Activated B cell treated with CpG ODN at 0.5 μM for 24 hours (primary cell): ENCODE results near the gene PRSS53. TPM values are rescaled to one million over a fixed set of nuclear protein-coding genes. Genes with fewer than 3 reads are reported as not detected.
A peak's percentile ranks its signal among the peaks of the same experiment; 100 is the strongest.
"Not testable (repeated sequence)": the region's sequence is repeated elsewhere in the genome, so short reads cannot be mapped to it uniquely, and the experiment has no call there.

Experiments
- ATAC-seq: fragments of 200-7000 bp; cut with Tn5 transposase; one replicate; pipeline ENCODE4 v1.10.0; 2021; ENCODE audit warnings: low read depth, mild to moderate bottlenecking, moderate library complexity
- CTCF ChIA-PET: fragments of 350-600 bp; sonication (Branson Sonifier 250); formaldehyde crosslinking; loops from one replicate; lab custom pipeline; 2021; ENCODE audit warnings: antibody characterized with exemption; lab: Charles Lee
- POLR2A ChIA-PET: fragments of 350-600 bp; sonication (Branson Sonifier 250); formaldehyde crosslinking; loops from one replicate; lab custom pipeline; 2021; ENCODE audit warnings: antibody characterized with exemption; lab: Charles Lee
- DNase-seq: peaks from one replicate; pipeline ENCODE4 v3.0.0; 2022
- H3K27ac Mint-ChIP-seq: one replicate; pipeline ENCODE4 v1.8.0; 2020; ENCODE audit warnings: mixed read lengths
- H3K27me3 Mint-ChIP-seq: one replicate; pipeline ENCODE4 v1.8.0; 2021; ENCODE audit warnings: mixed read lengths
- H3K36me3 Mint-ChIP-seq: one replicate; pipeline ENCODE4 v1.8.0; 2021; ENCODE audit warnings: low read depth, mixed read lengths
- H3K4me1 Mint-ChIP-seq: one replicate; pipeline ENCODE4 v1.8.0; 2021; ENCODE audit warnings: mixed read lengths
- H3K4me3 Mint-ChIP-seq: one replicate; pipeline ENCODE4 v1.8.0; 2020; ENCODE audit warnings: mild to moderate bottlenecking, mixed read lengths
- H3K9me3 Mint-ChIP-seq: one replicate; pipeline ENCODE4 v1.8.0; 2020; ENCODE audit warnings: mixed read lengths
- intact Hi-C: fragments of 100-400 bp; cut with micrococcal nuclease; formaldehyde crosslinking; loops from one replicate; pipeline ENCODE4 v1.15.1; 2024
- total RNA-seq: library from RNA; stranded (reverse); gene quantifications from 2 replicates; pipeline ENCODE4 v1.2.3, GENCODE V29; 2022
- TF ChIP-seq, protein P1 (sequence below): fragments of 200-600 bp; IDR thresholded peaks from one replicate; pipeline ENCODE4 v1.8.0; 2022; ENCODE audit warnings: antibody characterized with exemption, mild to moderate bottlenecking

The PRSS53 gene
- total RNA-seq, 1 donor from 2014 or later, result 5.5 TPM

GRCh38 chr16:31105677-31106213 is 17.0 kb upstream of the PRSS53 start:
- TF ChIP-seq, protein P1, sequence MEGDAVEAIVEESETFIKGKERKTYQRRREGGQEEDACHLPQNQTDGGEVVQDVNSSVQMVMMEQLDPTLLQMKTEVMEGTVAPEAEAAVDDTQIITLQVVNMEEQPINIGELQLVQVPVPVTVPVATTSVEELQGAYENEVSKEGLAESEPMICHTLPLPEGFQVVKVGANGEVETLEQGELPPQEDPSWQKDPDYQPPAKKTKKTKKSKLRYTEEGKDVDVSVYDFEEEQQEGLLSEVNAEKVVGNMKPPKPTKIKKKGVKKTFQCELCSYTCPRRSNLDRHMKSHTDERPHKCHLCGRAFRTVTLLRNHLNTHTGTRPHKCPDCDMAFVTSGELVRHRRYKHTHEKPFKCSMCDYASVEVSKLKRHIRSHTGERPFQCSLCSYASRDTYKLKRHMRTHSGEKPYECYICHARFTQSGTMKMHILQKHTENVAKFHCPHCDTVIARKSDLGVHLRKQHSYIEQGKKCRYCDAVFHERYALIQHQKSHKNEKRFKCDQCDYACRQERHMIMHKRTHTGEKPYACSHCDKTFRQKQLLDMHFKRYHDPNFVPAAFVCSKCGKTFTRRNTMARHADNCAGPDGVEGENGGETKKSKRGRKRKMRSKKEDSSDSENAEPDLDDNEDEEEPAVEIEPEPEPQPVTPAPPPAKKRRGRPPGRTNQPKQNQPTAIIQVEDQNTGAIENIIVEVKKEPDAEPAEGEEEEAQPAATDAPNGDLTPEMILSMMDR, result peak; percentile 45
- Mint-ChIP-seq H3K27me3 (no peaks in the 10 kb centered on the region), H3K4me3 (peak overlapping the region; percentile 61), H3K4me1 (peaks cover 19% of the 10 kb centered on the region), H3K27ac (peak overlapping the region; percentile 10), H3K36me3 (peaks cover 14% of the 10 kb centered on the region), H3K9me3 (no peaks in the 10 kb centered on the region)
- DNase-seq, result peak; percentile 85
- ChIA-PET POLR2A (no interaction called here), CTCF (no interaction called here)
- ATAC-seq, result peak; percentile 90
- intact Hi-C loops, result loop anchor here (5.0 kb wide), 1 partner anchor 762 kb away; no protein-coding TSS in a partner anchor

DNA sequence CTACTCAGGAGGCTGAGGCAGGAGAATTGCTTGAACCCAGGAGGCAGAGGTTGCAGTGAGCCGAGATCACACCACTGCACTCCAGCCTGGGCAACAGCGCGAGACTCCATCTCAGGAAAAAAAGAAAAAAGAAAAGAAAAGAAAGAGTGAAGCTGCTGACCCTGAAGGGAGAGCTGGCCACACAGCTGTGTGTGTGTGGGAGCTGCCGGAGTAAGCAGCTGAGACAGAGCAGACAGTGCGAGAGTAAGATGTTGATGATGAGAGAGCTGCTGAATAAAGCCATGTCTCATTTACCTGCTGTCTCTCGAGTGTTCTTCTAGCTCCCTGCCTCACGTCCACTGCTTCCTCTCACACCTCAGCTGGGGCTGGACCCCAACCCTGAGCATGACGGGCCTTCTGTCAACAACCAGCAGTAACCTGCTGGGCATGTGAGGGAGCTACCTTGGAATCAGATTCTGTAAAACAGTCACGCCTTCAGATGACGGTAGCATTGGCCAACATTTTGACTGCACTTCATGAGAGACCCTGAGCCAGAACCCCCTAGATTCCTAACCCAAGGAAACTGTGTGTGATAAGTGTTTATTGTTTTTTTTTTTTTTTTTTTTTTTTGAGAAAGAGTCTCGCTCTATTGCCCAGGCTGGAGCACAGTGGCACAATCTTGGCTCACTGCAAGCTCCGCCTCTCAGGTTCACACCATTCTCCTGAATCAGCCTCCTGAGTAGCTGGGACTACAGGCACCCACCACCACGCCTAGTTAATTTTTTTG is 12.3 kb upstream of the PRSS53 start:
- H3K27me3 Mint-ChIP-seq, H3K4me3 Mint-ChIP-seq, H3K27ac Mint-ChIP-seq, H3K4me1 Mint-ChIP-seq, H3K9me3 Mint-ChIP-seq, ATAC-seq, intact Hi-C loops, DNase-seq, H3K36me3 Mint-ChIP-seq: not testable (repeated sequence)
- POLR2A ChIA-PET, result interaction anchor here (1.1 to 1.4 kb wide), 2 partner anchors 16 to 27 kb away, joined by 4 to 5 read pairs; partner anchors contain the start of genes KAT8, ZNF646 and ZNF668
- CTCF ChIA-PET, result interaction anchor here (0.8 kb wide), 1 partner anchor 42 kb away, joined by 3 read pairs; no protein-coding TSS in a partner anchor

GRCh38 chr16:31099860-31100638 is 11.3 kb upstream of the PRSS53 start:
- DNase-seq (no peak), ATAC-seq (no peak)
- Mint-ChIP-seq H3K4me3 (no peak overlapping the region), H3K27ac (no peak overlapping the region), H3K36me3 (no peaks in the 10 kb centered on the region), H3K4me1 (peaks cover 11% of the 10 kb centered on the region), H3K9me3 (no peaks in the 10 kb centered on the region), H3K27me3 (no peaks in the 10 kb centered on the region)
- CTCF ChIA-PET, result no interaction called here
- POLR2A ChIA-PET, result interaction anchor here (1.1 to 1.4 kb wide), 2 partner anchors 17 to 26 kb away, joined by 4 to 5 read pairs; partner anchors contain the start of genes KAT8, ZNF646 and ZNF668
- TF ChIP-seq, protein P1, result no peak
- intact Hi-C loops, result no loop called here

DNA sequence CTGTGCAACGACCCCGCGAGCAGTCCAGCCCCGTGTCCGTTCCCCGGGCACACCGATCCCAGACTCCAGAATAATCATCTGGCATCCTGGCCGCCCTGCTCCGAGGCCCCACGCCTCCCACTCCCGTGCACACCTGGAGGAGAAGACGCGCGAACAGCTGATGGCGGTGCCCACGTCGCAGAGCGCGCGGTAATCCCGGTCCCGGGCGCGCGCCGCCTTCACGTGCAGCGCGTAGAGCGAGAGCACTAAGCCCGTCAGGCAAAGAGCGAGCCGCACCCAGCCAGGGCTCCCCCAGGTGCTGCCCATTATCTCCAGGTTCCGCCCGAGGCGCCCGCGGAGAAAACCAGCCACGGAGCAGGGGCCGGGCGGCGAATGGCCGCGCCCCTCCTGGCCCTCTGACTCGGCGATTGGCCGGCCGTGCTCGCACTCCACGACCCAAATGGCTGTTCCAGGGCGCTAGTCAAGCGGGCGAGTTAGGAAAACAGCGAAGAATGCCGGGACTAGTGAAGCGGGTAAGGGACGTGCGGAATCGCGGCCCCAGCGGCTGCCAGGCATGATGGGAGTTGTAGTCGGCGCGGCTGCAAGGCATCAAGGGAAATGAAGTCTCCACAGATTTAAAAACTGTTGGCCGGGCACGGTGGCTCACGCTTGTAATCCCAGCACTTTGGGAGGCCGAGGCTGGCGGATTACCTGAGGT is 5.8 kb upstream of the PRSS53 start, which contains the start of gene VKORC1:
Gene VKORC1 (minus strand): TSS at position 374 of the 697 bp plus-strand sequence. CDS start 68 bp downstream, at position 306.
- POLR2A ChIA-PET, result interaction anchor here (0.7 to 4.6 kb wide), 10 partner anchors 10 to 779 kb away, joined by 3 to 39 read pairs (median 7); partner anchors contain the start of genes ARMC5, FUS, KAT8 and ZNF267
- Mint-ChIP-seq H3K27me3 (no peaks in the 10 kb centered on the region), H3K9me3 (no peaks in the 10 kb centered on the region)

More for the DNA sequence above, 5.8 kb upstream of the PRSS53 start, which contains the start of gene VKORC1:
- Mint-ChIP-seq H3K27ac (peak within 1 kb of the TSS; percentile 93), H3K4me3 (peak within 1 kb of the TSS; percentile 95), H3K4me1 (peaks cover 25% of the 10 kb centered on the region), H3K36me3 (peaks cover 17% of the 10 kb centered on the region)
- peak; percentile 88 for ATAC-seq
- peak; percentile 77 for DNase-seq
- CTCF ChIA-PET, result interaction anchor here (0.5 to 1.8 kb wide), 5 partner anchors 21 to 239 kb away, joined by 3 to 5 read pairs (median 3); no protein-coding TSS in a partner anchor
- intact Hi-C loops, result loop anchor here (1.0 to 2.0 kb wide), 6 partner anchors 20 to 349 kb away; partner anchors contain the start of genes KAT8, STX4, ZNF646 and ZNF668
- TF ChIP-seq, protein P1, result no peak
